Uterus (tissue), 4 donors: ENCODE data around the gene MTREX. TPM values are rescaled to one million over a fixed set of nuclear protein-coding genes. Genes with fewer than 3 reads are reported as not detected.
A peak's percentile ranks its signal among the peaks of the same experiment; 100 is the strongest.

Source experiments
- DNase-seq, 2 donors: peaks; one replicate each; pipeline ENCODE4 v3.0.0-alpha.2; 2019 to 2020
- H3K27ac ChIP-seq, 2 donors: fragments of 200-600 bp; sonication (generic); 1 replicate in 1 of 2; 2 replicates in 1 of 2; pipeline ENCODE4 v1.5.1; 2016 to 2018
- H3K27me3 ChIP-seq, 2 donors: fragments of 200-600 bp; sonication (generic); one replicate each; pipeline ENCODE4 v1.5.1; 2018 to 2019; ENCODE audit warnings: control low read depth in 1 of 2
- H3K36me3 ChIP-seq, 2 donors: fragments of 200-600 bp; sonication (generic); one replicate each; pipeline ENCODE4 v1.5.1; 2019; ENCODE audit warnings: control low read depth in 1 of 2
- H3K4me1 ChIP-seq, 2 donors: fragments of 200-600 bp; sonication (generic); one replicate each; pipeline ENCODE4 v1.5.1; 2018 to 2019; ENCODE audit warnings: control low read depth in 1 of 2
- H3K4me3 ChIP-seq, 2 donors: fragments of 200-600 bp; sonication (generic); 1 replicate in 1 of 2; 2 replicates in 1 of 2; pipeline ENCODE4 v1.5.1; 2018 to 2019; ENCODE audit warnings: mild to moderate bottlenecking in 1 of 2
- H3K9me3 ChIP-seq, 2 donors: fragments of 200-600 bp; sonication (generic); one replicate each; pipeline ENCODE4 v1.5.1; 2019; ENCODE audit warnings: control low read depth in 1 of 2
- POLR2A ChIP-seq, 2 donors: fragments of 450-650 bp; IDR thresholded peaks; one replicate each; pipeline ENCODE4 v1.6.1; 2016; ENCODE audit warnings: antibody characterized with exemption in 2 of 2, mild to moderate bottlenecking in 1 of 2, moderate library complexity in 1 of 2
- intact Hi-C: fragments of 100-400 bp; cut with DNase I; formaldehyde crosslinking; loops from one replicate; pipeline ENCODE4 v1.15.1; 2023; ENCODE audit warnings: low total_unique reads
- total RNA-seq, 4 donors: library from RNA; depleted of rRNA in 3 of 4; stranded (reverse); fragments of >200 nt in 3 of 4; gene quantifications; one replicate each; pipeline versions ENCODE4 v1.1.0 to v1.2.4, GENCODE V29; 2014 to 2023
- TF ChIP-seq, protein P1 (sequence below), 4 experiments: fragments of 200-600 bp in 2 of 4; fragments of 450-650 bp in 2 of 4; sonication (generic) in 2 of 4; IDR thresholded peaks; one replicate each; pipeline ENCODE4 v1.5.1; 2016 to 2019; ENCODE audit warnings: antibody characterized with exemption in 4 of 4, mild to moderate bottlenecking in 2 of 4, moderate library complexity in 1 of 4
- donor health status: DM: yes; HTN: yes; CAD: no.

The MTREX gene
- total RNA-seq, 4 donors from 2014 or later = 30.0 to 138 (median 59.2) TPM

DNA sequence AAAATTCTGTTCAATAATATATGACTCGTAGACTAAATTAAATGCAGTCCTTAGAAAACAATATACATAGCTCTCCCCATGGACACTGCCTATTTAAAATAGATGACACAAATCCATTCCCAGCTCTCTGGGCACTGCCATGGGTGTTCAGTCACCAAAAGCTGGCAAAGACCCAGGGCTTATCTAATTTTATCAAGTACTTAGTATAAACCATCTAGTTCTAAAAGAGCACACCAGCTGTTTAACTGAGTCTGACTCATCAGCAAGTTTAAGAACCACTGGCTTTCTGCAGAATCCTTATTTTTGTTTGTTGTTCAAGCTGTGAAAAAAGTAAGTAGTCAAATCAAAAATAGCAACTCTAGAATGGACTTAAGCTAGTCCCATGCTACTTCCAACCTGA lies 119.4 kb downstream of the MTREX start:
- H3K36me3 ChIP-seq = no peaks in the 10 kb centered on the region
- no peak for DNase-seq
- no peaks in the 10 kb centered on the region for H3K4me1 ChIP-seq
- intact Hi-C loops = no loop called here
- no peaks in the 10 kb centered on the region for H3K27me3 ChIP-seq
- peak overlapping the region in 1 of 2 donors; percentile 30 for H3K27ac ChIP-seq
- H3K9me3 ChIP-seq = no peaks in the 10 kb centered on the region
- no peak overlapping the region for H3K4me3 ChIP-seq
- no peak for TF ChIP-seq POLR2A (IDR thresholded peaks at IDR 0.05)
- TF ChIP-seq, protein P1, sequence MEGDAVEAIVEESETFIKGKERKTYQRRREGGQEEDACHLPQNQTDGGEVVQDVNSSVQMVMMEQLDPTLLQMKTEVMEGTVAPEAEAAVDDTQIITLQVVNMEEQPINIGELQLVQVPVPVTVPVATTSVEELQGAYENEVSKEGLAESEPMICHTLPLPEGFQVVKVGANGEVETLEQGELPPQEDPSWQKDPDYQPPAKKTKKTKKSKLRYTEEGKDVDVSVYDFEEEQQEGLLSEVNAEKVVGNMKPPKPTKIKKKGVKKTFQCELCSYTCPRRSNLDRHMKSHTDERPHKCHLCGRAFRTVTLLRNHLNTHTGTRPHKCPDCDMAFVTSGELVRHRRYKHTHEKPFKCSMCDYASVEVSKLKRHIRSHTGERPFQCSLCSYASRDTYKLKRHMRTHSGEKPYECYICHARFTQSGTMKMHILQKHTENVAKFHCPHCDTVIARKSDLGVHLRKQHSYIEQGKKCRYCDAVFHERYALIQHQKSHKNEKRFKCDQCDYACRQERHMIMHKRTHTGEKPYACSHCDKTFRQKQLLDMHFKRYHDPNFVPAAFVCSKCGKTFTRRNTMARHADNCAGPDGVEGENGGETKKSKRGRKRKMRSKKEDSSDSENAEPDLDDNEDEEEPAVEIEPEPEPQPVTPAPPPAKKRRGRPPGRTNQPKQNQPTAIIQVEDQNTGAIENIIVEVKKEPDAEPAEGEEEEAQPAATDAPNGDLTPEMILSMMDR (IDR thresholded peaks at IDR 0.05) = no peak

GRCh38 chr5:55429221-55429612 lies 121.4 kb downstream of the MTREX start:
- H3K4me1 ChIP-seq = no peaks in the 10 kb centered on the region
- no peaks in the 10 kb centered on the region for H3K27me3 ChIP-seq
- intact Hi-C loops = no loop called here
- no peak overlapping the region for H3K4me3 ChIP-seq
- no peaks in the 10 kb centered on the region for H3K36me3 ChIP-seq
- H3K9me3 ChIP-seq = no peaks in the 10 kb centered on the region
- no peak for TF ChIP-seq POLR2A (IDR thresholded peaks at IDR 0.05)
- TF ChIP-seq, protein P1 (IDR thresholded peaks at IDR 0.05) = no peak
- DNase-seq = no peak
- no peak overlapping the region for H3K27ac ChIP-seq

DNA sequence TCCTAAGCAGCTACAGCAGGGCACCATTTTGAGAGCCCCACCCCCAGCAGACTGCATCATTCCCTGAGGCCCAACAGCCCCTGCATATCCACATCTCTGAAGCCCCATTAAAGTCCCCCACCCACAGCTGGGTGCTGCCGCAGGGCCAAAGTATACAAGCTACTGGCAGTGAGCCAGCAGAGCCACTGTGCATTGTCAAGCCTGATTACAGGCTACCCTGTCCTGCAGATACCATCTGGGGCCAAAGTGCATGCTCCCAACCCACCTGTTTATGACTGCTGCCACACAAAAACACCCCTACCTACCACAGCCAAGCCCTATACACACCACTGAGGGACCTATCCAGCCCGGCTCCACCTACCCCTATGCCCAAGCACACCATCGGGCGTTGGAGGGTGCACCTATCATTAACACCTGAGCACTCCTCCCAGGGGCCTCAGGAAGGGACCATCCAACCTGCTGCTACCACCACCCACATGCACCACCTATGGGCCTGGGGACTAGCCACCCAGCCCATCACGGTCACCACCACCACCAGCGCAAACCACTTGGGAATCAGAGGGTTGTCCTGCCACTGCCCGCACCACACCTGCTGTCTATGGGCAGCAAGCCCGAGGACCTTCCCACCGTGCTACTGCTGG lies 121.9 kb downstream of the MTREX start:
- H3K4me1 ChIP-seq = no peaks in the 10 kb centered on the region
- no peaks in the 10 kb centered on the region for H3K36me3 ChIP-seq
- no peaks in the 10 kb centered on the region for H3K9me3 ChIP-seq
- intact Hi-C loops = no loop called here
- H3K27me3 ChIP-seq = no peaks in the 10 kb centered on the region
- DNase-seq = no peak
- no peak for TF ChIP-seq POLR2A (IDR thresholded peaks at IDR 0.05)
- TF ChIP-seq, protein P1 (IDR thresholded peaks at IDR 0.05) = no peak
- no peak overlapping the region for H3K27ac ChIP-seq
- H3K4me3 ChIP-seq = no peak overlapping the region

GRCh38 chr5:55432549-55432948 lies 124.8 kb downstream of the MTREX start:
- TF ChIP-seq POLR2A (IDR thresholded peaks at IDR 0.05) = no peak
- TF ChIP-seq, protein P1 (IDR thresholded peaks at IDR 0.05) = no peak
- H3K36me3 ChIP-seq = no peaks in the 10 kb centered on the region
- peaks cover 0 to 4% of the 10 kb centered on the region in 2 donors for H3K4me1 ChIP-seq
- H3K27me3 ChIP-seq = no peaks in the 10 kb centered on the region
- no peak overlapping the region for H3K27ac ChIP-seq
- no peak for DNase-seq
- H3K9me3 ChIP-seq = no peaks in the 10 kb centered on the region
- intact Hi-C loops = no loop called here
- no peak overlapping the region for H3K4me3 ChIP-seq

GRCh38 chr5:55437452-55437851 lies 129.7 kb downstream of the MTREX start:
- intact Hi-C loops = no loop called here
- peak overlapping the region; percentile 89 to 98 for H3K27ac ChIP-seq
- no peaks in the 10 kb centered on the region for H3K27me3 ChIP-seq
- no peak for DNase-seq
- no peaks in the 10 kb centered on the region for H3K9me3 ChIP-seq
- H3K4me3 ChIP-seq = no peak overlapping the region
- TF ChIP-seq POLR2A (IDR thresholded peaks at IDR 0.05) = no peak
- TF ChIP-seq, protein P1 (IDR thresholded peaks at IDR 0.05) = no peak
- H3K36me3 ChIP-seq = no peaks in the 10 kb centered on the region
- H3K4me1 ChIP-seq = peaks cover 7 to 24% of the 10 kb centered on the region in 2 donors
